Tibial nerve (tissue), 4 donors: ENCODE measurements around the gene GALE. TPM values are rescaled to one million over a fixed set of nuclear protein-coding genes. Genes with fewer than 3 reads are reported as not detected.

Source experiments
- DNase-seq, 2 donors: peaks; one replicate each; pipeline ENCODE4 v3.0.0-alpha.2; 2019; ENCODE audit warnings: low spot score in 2 of 2
- H3K27ac ChIP-seq, 4 donors: fragments of 200-600 bp; sonication (generic) in 3 of 4; one replicate each; pipeline ENCODE4 v1.5.1; 2017 to 2019; ENCODE audit warnings: mild to moderate bottlenecking in 1 of 4
- H3K27me3 ChIP-seq, 2 donors: fragments of 200-600 bp; sonication (generic) in 1 of 2; one replicate each; pipeline versions ENCODE4 v1.5.1 to v1.6.0; 2017 to 2019
- H3K36me3 ChIP-seq, 3 donors: fragments of 200-600 bp; sonication (generic); one replicate each; pipeline ENCODE4 v1.5.1; 2018 to 2019
- H3K4me1 ChIP-seq, 4 donors: fragments of 200-600 bp; sonication (generic) in 3 of 4; one replicate each; pipeline ENCODE4 v1.5.1; 2017 to 2019
- H3K4me3 ChIP-seq, 4 donors: fragments of 200-600 bp; sonication (generic) in 3 of 4; one replicate each; pipeline ENCODE4 v1.5.1; 2017 to 2019; ENCODE audit warnings: mild to moderate bottlenecking in 1 of 4, moderate library complexity in 1 of 4
- H3K9me3 ChIP-seq, 4 donors: fragments of 200-600 bp; sonication (generic) in 3 of 4; one replicate each; pipeline ENCODE4 v1.5.1; 2017 to 2019
- CTCF ChIP-seq, 5 experiments: fragments of 200-600 bp in 3 of 5; fragments of 450-650 bp in 2 of 5; sonication (generic) in 3 of 5; IDR thresholded peaks; one replicate each; pipeline ENCODE4 v1.5.1; 2016 to 2019; ENCODE audit warnings: antibody characterized with exemption in 5 of 5, mild to moderate bottlenecking in 3 of 5, moderate library complexity in 2 of 5
- EP300 ChIP-seq, 2 donors: sonication (generic); formaldehyde crosslinking; IDR thresholded peaks; one replicate each; pipeline ENCODE4 v1.6.1; 2017; ENCODE audit warnings: antibody characterized with exemption in 2 of 2, mild to moderate bottlenecking in 1 of 2
- POLR2A ChIP-seq, 2 donors: fragments of 450-650 bp; IDR thresholded peaks; one replicate each; pipeline ENCODE4 v1.6.1; 2017; ENCODE audit warnings: antibody characterized with exemption in 2 of 2, mild to moderate bottlenecking in 2 of 2, moderate library complexity in 2 of 2
- WGBS, 2 donors: methylation state at CpG; one replicate each; pipeline ENCODE4 v1.1.5; 2018; 5-methylcytosine and 5-hydroxymethylcytosine counted together
- total RNA-seq, 4 donors: library from RNA; depleted of rRNA; stranded (reverse); fragments of >200 nt; gene quantifications; one replicate each; pipeline ENCODE4 v1.1.0, GENCODE V29; 2016

The GALE gene
- total RNA-seq, 4 donors from 2014 or later, result 12.6 to 21.6 (median 15.8) TPM

- H3K27ac ChIP-seq, result peak overlapping the region in 2 of 4 donors; percentile 34 to 91
- no peaks in the 10 kb centered on the region for H3K27me3 ChIP-seq
- H3K9me3 ChIP-seq, result no peaks in the 10 kb centered on the region
- WGBS, 2 donors, result 68 to 73% methylated on average over 15 of the region's 16 CpGs
- peaks cover 0 to 65% (median 8%) of the 10 kb centered on the region in 3 donors for H3K36me3 ChIP-seq
- DNase-seq, result no peak
- peaks cover 0 to 45% (median 19%) of the 10 kb centered on the region in 4 donors for H3K4me1 ChIP-seq
- no peak overlapping the region for H3K4me3 ChIP-seq
- TF ChIP-seq CTCF (IDR thresholded peaks at IDR 0.05) (no peak), POLR2A (IDR thresholded peaks at IDR 0.05) (no peak), EP300 (IDR thresholded peaks at IDR 0.05) (no peak)
These were observed 7.4 kb downstream of the GALE start for GRCh38 chr1:23793018-23793781.

- peaks cover 0 to 45% (median 19%) of the 10 kb centered on the region in 4 donors for H3K4me1 ChIP-seq
- H3K27me3 ChIP-seq, result no peaks in the 10 kb centered on the region
- WGBS, 2 donors, result 39 to 56% methylated on average over 6 to 19 of the region's 19 CpGs
- TF ChIP-seq EP300 (IDR thresholded peaks at IDR 0.05) (no peak), CTCF (IDR thresholded peaks at IDR 0.05) (no peak), POLR2A (IDR thresholded peaks at IDR 0.05) (no peak)
- H3K9me3 ChIP-seq, result no peaks in the 10 kb centered on the region
- peak overlapping the region in 2 of 4 donors; percentile 85 to 91 for H3K27ac ChIP-seq
- H3K4me3 ChIP-seq, result peak overlapping the region in 3 of 4 donors; percentile 50 to 91 (median 65)
- peaks cover 0 to 65% (median 8%) of the 10 kb centered on the region in 3 donors for H3K36me3 ChIP-seq
- DNase-seq, result no peak
These were observed 8.2 kb downstream of the GALE start for GRCh38 chr1:23792151-23792945.

GRCh38 chr1:23791516-23792047 lies 9.0 kb downstream of the GALE start:
- peaks cover 0 to 65% (median 8%) of the 10 kb centered on the region in 3 donors for H3K36me3 ChIP-seq
- 1% methylated on average over 15 of the region's 15 CpGs for WGBS, 2 donors
- TF ChIP-seq POLR2A (IDR thresholded peaks at IDR 0.05), result no peak
- TF ChIP-seq CTCF (IDR thresholded peaks at IDR 0.05), result no peak
- TF ChIP-seq EP300 (IDR thresholded peaks at IDR 0.05), result no peak
- DNase-seq, result no peak
- peak overlapping the region; percentile 24 to 91 (median 82) for H3K27ac ChIP-seq
- H3K4me3 ChIP-seq, result peak overlapping the region; percentile 50 to 92 (median 78)
- H3K4me1 ChIP-seq, result peaks cover 0 to 45% (median 19%) of the 10 kb centered on the region in 4 donors
- H3K9me3 ChIP-seq, result no peaks in the 10 kb centered on the region
- no peaks in the 10 kb centered on the region for H3K27me3 ChIP-seq

GRCh38 chr1:23790696-23791515 lies 9.6 kb downstream of the GALE start, which contains the start of gene LYPLA2:
Gene LYPLA2, plus strand, starts transcription at chr1:23791145. Its CDS starts 1,538 bp downstream, at chr1:23792683.
- no peaks in the 10 kb centered on the region for H3K27me3 ChIP-seq
- 2% methylated on average over 39 to 46 of the region's 47 CpGs for WGBS, 2 donors
- TF ChIP-seq EP300 (IDR thresholded peaks at IDR 0.05), result peak; percentile 77 to 88
- peak in 1 of 5 experiments; percentile 21 for TF ChIP-seq CTCF (IDR thresholded peaks at IDR 0.05)
- TF ChIP-seq POLR2A (IDR thresholded peaks at IDR 0.05), result peak in 1 of 2 donors; percentile 50
- peaks cover 0 to 65% (median 10%) of the 10 kb centered on the region in 3 donors for H3K36me3 ChIP-seq
- peaks cover 0 to 45% (median 19%) of the 10 kb centered on the region in 4 donors for H3K4me1 ChIP-seq
- H3K27ac ChIP-seq, result peak within 1 kb of the TSS; percentile 24 to 91 (median 82)
- H3K9me3 ChIP-seq, result no peaks in the 10 kb centered on the region
- H3K4me3 ChIP-seq, result peak within 1 kb of the TSS; percentile 50 to 92 (median 78)
- DNase-seq, result peak; percentile 87 to 92
